HepG2 (cell line): ENCODE data around the gene SYNE3. TPM values are rescaled to one million over a fixed set of nuclear protein-coding genes. Genes with fewer than 3 reads are reported as not detected.

Source experiments
- ARHGAP35 ChIP-seq: sonication (generic); formaldehyde crosslinking; IDR thresholded peaks from 2 replicates; pipeline ENCODE4 v1.9.0; 2022; ENCODE audit warnings: mild to moderate bottlenecking, inconsistent platforms, moderate library complexity, missing genetic modification reagents, borderline replicate concordance
- DR1 ChIP-seq: sonication (generic); formaldehyde crosslinking; IDR thresholded peaks from 2 replicates; pipeline ENCODE4 v1.8.0; 2021; ENCODE audit warnings: mild to moderate bottlenecking, missing genetic modification reagents, inconsistent platforms
- EED ChIP-seq: sonication (generic); formaldehyde crosslinking; IDR thresholded peaks from 2 replicates; pipeline ENCODE4 v1.5.0; 2020; ENCODE audit warnings: mild to moderate bottlenecking, missing genetic modification reagents
- MEIS1 ChIP-seq: sonication (generic); formaldehyde crosslinking; IDR thresholded peaks from 2 replicates; pipeline ENCODE4 v1.9.0; 2021; ENCODE audit warnings: mild to moderate bottlenecking, missing genetic modification reagents, moderate library complexity, borderline replicate concordance
- MXD1 ChIP-seq: sonication (generic); formaldehyde crosslinking; IDR thresholded peaks from 2 replicates; pipeline ENCODE4 v1.4.0; 2020; ENCODE audit warnings: mild to moderate bottlenecking, missing genetic modification reagents
- SAP130 ChIP-seq: IDR thresholded peaks from 2 replicates; pipeline ENCODE4 v1.6.1; 2016; ENCODE audit warnings: low read depth
- SP140L ChIP-seq: sonication (generic); formaldehyde crosslinking; IDR thresholded peaks from 2 replicates; pipeline ENCODE4 v1.4.0; 2020; ENCODE audit warnings: missing genetic modification reagents, borderline replicate concordance
- SRY ChIP-seq: sonication (generic); formaldehyde crosslinking; IDR thresholded peaks from 2 replicates; pipeline ENCODE4 v1.8.0; 2022; ENCODE audit warnings: mild to moderate bottlenecking, missing genetic modification reagents
- TCF12 ChIP-seq, 2 experiments: fragments of 450-650 bp in 1 of 2; sonication (generic) in 1 of 2; formaldehyde crosslinking in 1 of 2; IDR thresholded peaks; 2 replicates each; pipeline versions ENCODE4 v1.6.1 to v1.8.0; 2017 to 2022; ENCODE audit warnings: antibody characterized with exemption in 1 of 2, mild to moderate bottlenecking in 1 of 2, missing genetic modification reagents in 1 of 2, moderate library complexity in 1 of 2
- U2AF1 ChIP-seq: fragments of 200-400 bp; formaldehyde crosslinking; optimal IDR thresholded peaks from 2 replicates; pipeline ENCODE3; 2017; ENCODE audit warnings: mild to moderate bottlenecking, low read depth, low read length
- ZFX ChIP-seq: sonication (generic); formaldehyde crosslinking; IDR thresholded peaks from 2 replicates; pipeline ENCODE4 v1.4.0; 2020; ENCODE audit warnings: mild to moderate bottlenecking, low read depth, missing genetic modification reagents, moderate library complexity
- ZFYVE20 ChIP-seq: sonication (generic); formaldehyde crosslinking; IDR thresholded peaks from 2 replicates; pipeline ENCODE4 v1.8.0; 2023; ENCODE audit warnings: low read depth, mild to moderate bottlenecking, moderate library complexity, missing genetic modification reagents, borderline replicate concordance
- ZNF138 ChIP-seq: sonication (generic); formaldehyde crosslinking; IDR thresholded peaks from 2 replicates; pipeline ENCODE4 v1.5.0; 2020; ENCODE audit warnings: mild to moderate bottlenecking, low read depth, missing genetic modification reagents
- ZNF224 ChIP-seq: sonication (generic); formaldehyde crosslinking; IDR thresholded peaks from 2 replicates; pipeline ENCODE4 v1.5.0; 2020; ENCODE audit warnings: mild to moderate bottlenecking, missing genetic modification reagents
- ZNF235 ChIP-seq: sonication (generic); formaldehyde crosslinking; IDR thresholded peaks from 2 replicates; pipeline ENCODE4 v1.8.1; 2023; ENCODE audit warnings: mild to moderate bottlenecking, missing genetic modification reagents, borderline replicate concordance
- ZNF317 ChIP-seq: sonication (generic); formaldehyde crosslinking; IDR thresholded peaks from 2 replicates; pipeline ENCODE4 v1.5.0; 2020; ENCODE audit warnings: mild to moderate bottlenecking, missing genetic modification reagents
- ZNF501 ChIP-seq: sonication (generic); formaldehyde crosslinking; IDR thresholded peaks from 2 replicates; pipeline ENCODE4 v1.5.1; 2020; ENCODE audit warnings: mild to moderate bottlenecking, moderate library complexity, missing genetic modification reagents
- ZNF616 ChIP-seq: sonication (generic); formaldehyde crosslinking; IDR thresholded peaks from 2 replicates; pipeline ENCODE4 v1.5.0; 2020; ENCODE audit warnings: low read depth, mild to moderate bottlenecking, missing genetic modification reagents
- polyA plus RNA-seq, 8 experiments: library from polyadenylated mRNA; depleted of rRNA in 3 of 8; stranded (reverse) in 7 of 8; unstranded in 1 of 8; fragments of >200 nt; fragmentation: Illumina TruSeq in 4 of 8; extraction: Trizol in 4 of 8; gene quantifications; 2 replicates each; pipeline versions ENCODE4 v1.2.1 to v1.2.3, GENCODE V29; 2011 to 2016; ENCODE audit warnings: low read depth in 4 of 8, missing spikeins in 1 of 8, mixed read lengths in 1 of 8; ENCODE audit not compliant: insufficient read depth in 1 of 8
- total RNA-seq, 5 experiments: library from RNA; depleted of rRNA; stranded (reverse); fragments of >200 nt; fragmentation: Illumina TruSeq; extraction: Trizol; gene quantifications; 2 replicates each; pipeline ENCODE4 v1.2.3, GENCODE V29; 2016; ENCODE audit warnings: low read depth in 1 of 5
- TF ChIP-seq, protein P1 (sequence below): sonication (generic); formaldehyde crosslinking; IDR thresholded peaks from 2 replicates; pipeline ENCODE4 v1.5.1; 2020; ENCODE audit warnings: mild to moderate bottlenecking, missing genetic modification reagents, borderline replicate concordance
- TF ChIP-seq, protein P2 (sequence below): sonication (generic); formaldehyde crosslinking; IDR thresholded peaks from 2 replicates; pipeline ENCODE4 v1.4.0; 2020; ENCODE audit warnings: missing genetic modification reagents, borderline replicate concordance
- TF ChIP-seq, protein P3 (sequence below): IDR thresholded peaks from 2 replicates; pipeline ENCODE4 v1.6.1; 2012; ENCODE audit warnings: inconsistent platforms

SYNE3 gene
- total and polyA plus RNA-seq, 2 of the 13 experiments (the other 11 are each of a cell fraction or from before 2014, with no cell fraction given) = 7.8 to 8.0 TPM

DNA sequence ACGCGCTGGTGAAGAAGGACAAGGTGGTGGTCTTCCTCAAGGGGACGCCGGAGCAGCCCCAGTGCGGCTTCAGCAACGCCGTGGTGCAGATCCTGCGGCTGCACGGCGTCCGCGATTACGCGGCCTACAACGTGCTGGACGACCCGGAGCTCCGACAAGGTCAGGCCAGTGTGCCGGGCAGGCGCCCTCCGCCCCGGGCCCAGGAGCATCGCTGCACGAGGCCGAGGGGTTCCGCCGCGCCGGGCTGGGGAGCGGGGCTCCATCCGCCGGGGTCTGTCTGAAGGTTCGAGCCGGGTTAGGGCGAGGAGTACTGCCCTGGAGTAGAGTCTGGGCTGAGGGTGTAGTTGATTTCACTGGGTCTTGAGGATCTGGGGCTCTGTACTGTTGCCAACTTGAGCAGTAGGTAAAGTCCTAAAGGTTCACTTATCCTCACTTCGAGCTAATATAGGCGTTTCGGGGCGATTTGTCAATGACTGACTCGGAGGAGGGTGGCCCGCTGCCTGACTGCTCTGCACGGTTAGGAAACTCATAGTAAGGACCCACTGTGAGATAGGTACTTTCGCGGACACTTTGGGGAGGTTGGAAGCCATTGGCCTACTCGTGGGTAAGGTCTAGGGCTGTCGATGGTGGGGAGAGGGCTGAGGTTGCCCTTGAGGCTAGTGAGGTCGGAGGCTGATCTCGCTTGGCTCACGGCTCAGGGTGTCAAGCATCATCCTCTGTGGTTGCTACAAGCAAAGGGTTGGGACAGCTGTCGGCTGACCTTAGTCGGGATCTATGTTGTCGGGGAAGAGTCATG is 19.0 kb upstream of the SYNE3 start (continued):
- TF ChIP-seq, protein P1, sequence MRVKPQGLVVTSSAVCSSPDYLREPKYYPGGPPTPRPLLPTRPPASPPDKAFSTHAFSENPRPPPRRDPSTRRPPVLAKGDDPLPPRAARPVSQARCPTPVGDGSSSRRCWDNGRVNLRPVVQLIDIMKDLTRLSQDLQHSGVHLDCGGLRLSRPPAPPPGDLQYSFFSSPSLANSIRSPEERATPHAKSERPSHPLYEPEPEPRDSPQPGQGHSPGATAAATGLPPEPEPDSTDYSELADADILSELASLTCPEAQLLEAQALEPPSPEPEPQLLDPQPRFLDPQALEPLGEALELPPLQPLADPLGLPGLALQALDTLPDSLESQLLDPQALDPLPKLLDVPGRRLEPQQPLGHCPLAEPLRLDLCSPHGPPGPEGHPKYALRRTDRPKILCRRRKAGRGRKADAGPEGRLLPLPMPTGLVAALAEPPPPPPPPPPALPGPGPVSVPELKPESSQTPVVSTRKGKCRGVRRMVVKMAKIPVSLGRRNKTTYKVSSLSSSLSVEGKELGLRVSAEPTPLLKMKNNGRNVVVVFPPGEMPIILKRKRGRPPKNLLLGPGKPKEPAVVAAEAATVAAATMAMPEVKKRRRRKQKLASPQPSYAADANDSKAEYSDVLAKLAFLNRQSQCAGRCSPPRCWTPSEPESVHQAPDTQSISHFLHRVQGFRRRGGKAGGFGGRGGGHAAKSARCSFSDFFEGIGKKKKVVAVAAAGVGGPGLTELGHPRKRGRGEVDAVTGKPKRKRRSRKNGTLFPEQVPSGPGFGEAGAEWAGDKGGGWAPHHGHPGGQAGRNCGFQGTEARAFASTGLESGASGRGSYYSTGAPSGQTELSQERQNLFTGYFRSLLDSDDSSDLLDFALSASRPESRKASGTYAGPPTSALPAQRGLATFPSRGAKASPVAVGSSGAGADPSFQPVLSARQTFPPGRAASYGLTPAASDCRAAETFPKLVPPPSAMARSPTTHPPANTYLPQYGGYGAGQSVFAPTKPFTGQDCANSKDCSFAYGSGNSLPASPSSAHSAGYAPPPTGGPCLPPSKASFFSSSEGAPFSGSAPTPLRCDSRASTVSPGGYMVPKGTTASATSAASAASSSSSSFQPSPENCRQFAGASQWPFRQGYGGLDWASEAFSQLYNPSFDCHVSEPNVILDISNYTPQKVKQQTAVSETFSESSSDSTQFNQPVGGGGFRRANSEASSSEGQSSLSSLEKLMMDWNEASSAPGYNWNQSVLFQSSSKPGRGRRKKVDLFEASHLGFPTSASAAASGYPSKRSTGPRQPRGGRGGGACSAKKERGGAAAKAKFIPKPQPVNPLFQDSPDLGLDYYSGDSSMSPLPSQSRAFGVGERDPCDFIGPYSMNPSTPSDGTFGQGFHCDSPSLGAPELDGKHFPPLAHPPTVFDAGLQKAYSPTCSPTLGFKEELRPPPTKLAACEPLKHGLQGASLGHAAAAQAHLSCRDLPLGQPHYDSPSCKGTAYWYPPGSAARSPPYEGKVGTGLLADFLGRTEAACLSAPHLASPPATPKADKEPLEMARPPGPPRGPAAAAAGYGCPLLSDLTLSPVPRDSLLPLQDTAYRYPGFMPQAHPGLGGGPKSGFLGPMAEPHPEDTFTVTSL = no peak
- TF ChIP-seq ZNF317 (CRISPR knock-in tag) (0 out of 2 replicates have a peak, but pooled peaks have one; percentile 17), ZFYVE20 (CRISPR knock-in tag) (0 out of 2 replicates have a peak, but pooled peaks have one; percentile 74), EED (CRISPR knock-in tag) (0 out of 2 replicates have a peak, but pooled peaks have one; percentile 38), MXD1 (peak; percentile 52), ARHGAP35 (CRISPR knock-in tag) (0 out of 2 replicates have a peak, but pooled peaks have one; percentile 20), DR1 (CRISPR knock-in tag) (no peak), ZFX (CRISPR knock-in tag) (peak; percentile 38; the same call in 1 of the 2 replicates), ZNF616 (CRISPR knock-in tag) (no peak), TCF12 (IDR thresholded peaks at IDR 0.05) (no peak), TCF12 (CRISPR knock-in tag; IDR thresholded peaks at IDR 0.05) (0 out of 2 replicates have a peak, but pooled peaks have one; percentile 51), MEIS1 (CRISPR knock-in tag) (no peak), ZNF224 (CRISPR knock-in tag) (no peak), SP140L (no peak), SAP130 (CRISPR knock-in tag) (peak; percentile 12; the same call in 1 of the 2 replicates), ZNF138 (CRISPR knock-in tag) (0 out of 2 replicates have a peak, but pooled peaks have one; percentile 11), SRY (CRISPR knock-in tag) (peak; percentile 22; the same call in 1 of the 2 replicates), U2AF1 (peak; percentile 2), ZNF501 (CRISPR knock-in tag) (peak; percentile 41; the same call in 1 of the 2 replicates), ZNF235 (CRISPR knock-in tag) (peak; percentile 60; the same call in 1 of the 2 replicates)
- TF ChIP-seq, protein P2, sequence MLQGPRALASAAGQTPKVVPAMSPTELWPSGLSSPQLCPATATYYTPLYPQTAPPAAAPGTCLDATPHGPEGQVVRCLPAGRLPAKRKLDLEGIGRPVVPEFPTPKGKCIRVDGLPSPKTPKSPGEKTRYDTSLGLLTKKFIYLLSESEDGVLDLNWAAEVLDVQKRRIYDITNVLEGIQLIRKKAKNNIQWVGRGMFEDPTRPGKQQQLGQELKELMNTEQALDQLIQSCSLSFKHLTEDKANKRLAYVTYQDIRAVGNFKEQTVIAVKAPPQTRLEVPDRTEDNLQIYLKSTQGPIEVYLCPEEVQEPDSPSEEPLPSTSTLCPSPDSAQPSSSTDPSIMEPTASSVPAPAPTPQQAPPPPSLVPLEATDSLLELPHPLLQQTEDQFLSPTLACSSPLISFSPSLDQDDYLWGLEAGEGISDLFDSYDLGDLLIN (CRISPR knock-in tag) = 0 out of 2 replicates have a peak, but pooled peaks have one; percentile 31
- TF ChIP-seq, protein P3, sequence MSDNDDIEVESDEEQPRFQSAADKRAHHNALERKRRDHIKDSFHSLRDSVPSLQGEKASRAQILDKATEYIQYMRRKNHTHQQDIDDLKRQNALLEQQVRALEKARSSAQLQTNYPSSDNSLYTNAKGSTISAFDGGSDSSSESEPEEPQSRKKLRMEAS = peak; percentile 3; the same call in 1 of the 2 replicates
